Heart right ventricle (tissue), 16 donors: Measurements from ENCODE around the gene PCBP3. TPM values are rescaled to one million over a fixed set of nuclear protein-coding genes. Genes with fewer than 3 reads are reported as not detected.
A peak's percentile ranks its signal among the peaks of the same experiment; 100 is the strongest.

Experiments used
- ATAC-seq, 8 donors: fragments of 200-7000 bp; cut with Tn5 transposase; one replicate each; pipeline ENCODE4 v1.9.1; 2020; ENCODE audit warnings: mild to moderate bottlenecking in 8 of 8, moderate library complexity in 8 of 8, moderate number of reproducible peaks in 1 of 8
- DNase-seq, 2 donors: peaks; one replicate each; pipeline ENCODE4 v3.0.0-alpha.2; 2020
- H3K27ac ChIP-seq, 10 donors: fragments of 200-600 bp; sonication (generic) in 2 of 10; one replicate each; pipeline versions ENCODE4 v1.5.0 to v1.8.0; 2020 to 2022; ENCODE audit warnings: mild to moderate bottlenecking in 3 of 10
- H3K27me3 ChIP-seq, 7 donors: fragments of 200-600 bp; one replicate each; pipeline ENCODE4 v1.8.0; 2021 to 2022; ENCODE audit warnings: mild to moderate bottlenecking in 2 of 7
- H3K36me3 ChIP-seq, 9 donors: fragments of 200-600 bp; sonication (generic) in 1 of 9; one replicate each; pipeline versions ENCODE4 v1.5.0 to v1.8.0; 2020 to 2022; ENCODE audit warnings: mild to moderate bottlenecking in 2 of 9
- H3K4me1 ChIP-seq, 9 donors: fragments of 200-600 bp; sonication (generic) in 1 of 9; one replicate each; pipeline versions ENCODE4 v1.5.0 to v1.8.0; 2020 to 2022; ENCODE audit warnings: mild to moderate bottlenecking in 4 of 9
- H3K4me3 ChIP-seq, 10 donors: fragments of 200-600 bp; sonication (generic) in 2 of 10; one replicate each; pipeline versions ENCODE4 v1.5.0 to v1.8.0; 2020 to 2022; ENCODE audit warnings: mild to moderate bottlenecking in 7 of 10, moderate library complexity in 2 of 10
- H3K9me3 ChIP-seq, 11 donors: fragments of 200-600 bp in 10 of 11; sonication (generic) in 2 of 11; one replicate each; pipeline versions ENCODE4 v1.5.0 to v1.8.0; 2013 to 2022; ENCODE audit warnings: mild to moderate bottlenecking in 2 of 11, control low read depth in 1 of 11, moderate library complexity in 1 of 11
- WGBS, 2 donors: extraction: QIAGEN DNeasy Blood & Tissue Kit; methylation state at CpG; one replicate each; pipeline ENCODE4 v1.1.7; 2013; ENCODE audit warnings: inconsistent platforms in 1 of 2; 5-methylcytosine and 5-hydroxymethylcytosine counted together
- intact Hi-C, 10 donors: fragments of 100-400 bp; cut with DNase I; formaldehyde crosslinking; loops; one replicate each; pipeline versions ENCODE4 v1.11.1 to v1.14.2; 2022
- polyA plus RNA-seq, 2 donors: library from polyadenylated mRNA; stranded (reverse); fragments of 200-250 nt; gene quantifications; one replicate each; pipeline ENCODE4 v1.2.3, GENCODE V29; 2013
- total RNA-seq, 10 donors: library from RNA; stranded (reverse); fragmentation: NEBNext Ultra II Directional in 3 of 10; extraction: Animal tissue kit (Norgen Biotek cat#: 25700) in 3 of 10; gene quantifications; one replicate each; pipeline versions ENCODE4 v1.2.1 to v1.2.4, GENCODE V29; 2021 to 2023
- TF ChIP-seq, protein P1 (sequence below), 9 donors: fragments of 200-600 bp; sonication (generic) in 2 of 9; IDR thresholded peaks; one replicate each; pipeline versions ENCODE4 v1.5.0 to v1.8.0; 2021 to 2022; ENCODE audit warnings: antibody characterized with exemption in 9 of 9, mild to moderate bottlenecking in 5 of 9, moderate library complexity in 1 of 9
- donor health status: Arrhythmogenic right ventricular cardiomyopathy.
- donor health status: ischemic (EF 13 %, LVEDD 7.1; RV severe dilation, severe dysfunction).
- donor health status: healthy with polysubstance abuse.
- donor health status: DM: no; HTN: yes; CAD: no.
- donor health status: DM: no; HTN: no; CAD: no.
- donor health status: ischemic (EF 25% LVEDD 6.9; RV normal size, moderate dysfunction).
- donor health status: ischemic (EF 25% LVEDD 5.7; RV mildly dilated, moderate dysfunction).
- donor health status: healthy.
- donor health status: DM: yes; HTN: yes; CAD: no.
- donor health status: Ischemic cardiomyopathy.
- donor health status: ischemic (EF 35%, LVEDD 5.7; RV mildly dilated, moderate dysfunction).
- donor health status: nonischemic (EF 11% LVEDD 7.7; RV severe dilation, severe dysfunction).
- donor health status: DM: yes; HTN: yes; CAD: no.
- donor health status: PGD.
- donor health status: ischemic (EF 29% LVEDD 5.4; RV normal size, mild dysfunction).
- donor health status: nonischemic (EF 23%, LVEDD 6.1; RV moderate dilation, normal function).

PCBP3 gene
- total and polyA plus RNA-seq, 12 donors, result 0.25 to 11.3 (median 1.2) TPM

DNA sequence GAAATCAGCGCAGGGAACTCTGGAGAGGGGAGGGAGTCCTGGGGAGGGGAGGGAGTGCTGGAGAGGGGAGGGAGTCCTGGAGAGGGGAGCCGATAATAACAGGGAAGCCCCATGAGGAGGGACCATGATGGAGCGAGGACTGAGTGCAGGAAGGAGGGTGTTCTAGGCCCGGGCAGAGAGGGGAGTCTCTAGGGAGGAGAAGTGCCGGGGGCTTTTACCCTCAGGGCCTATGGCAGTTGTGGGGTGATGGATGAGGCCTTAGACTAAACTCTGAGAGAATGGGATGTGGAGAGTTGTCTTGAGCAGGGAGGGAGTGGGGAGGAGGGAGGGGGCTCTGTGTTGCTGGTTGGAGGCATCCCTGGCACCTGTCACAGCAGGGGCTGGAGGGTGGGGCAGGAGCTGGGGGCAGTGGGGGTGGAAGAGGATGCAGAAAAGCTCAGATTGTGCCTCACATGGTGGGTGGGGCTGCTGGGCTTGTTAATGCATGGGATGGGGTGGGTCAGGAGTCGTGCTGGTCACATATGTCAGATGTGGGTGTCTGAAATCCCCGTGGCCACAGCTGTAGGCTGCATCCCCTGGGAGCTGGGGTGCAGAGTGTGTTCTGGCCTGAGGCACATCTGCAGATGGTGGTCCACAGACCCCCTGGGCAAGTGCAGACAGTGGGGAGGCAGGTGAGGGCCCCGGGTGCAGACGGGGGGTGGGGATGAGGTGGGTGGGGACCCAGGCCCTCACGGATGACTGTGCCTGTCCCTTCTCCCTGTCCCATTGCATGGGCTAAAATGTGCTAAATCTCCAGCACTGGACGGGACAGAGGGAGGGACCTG, 249.6 kb downstream of the PCBP3 start:
- TF ChIP-seq, protein P1, sequence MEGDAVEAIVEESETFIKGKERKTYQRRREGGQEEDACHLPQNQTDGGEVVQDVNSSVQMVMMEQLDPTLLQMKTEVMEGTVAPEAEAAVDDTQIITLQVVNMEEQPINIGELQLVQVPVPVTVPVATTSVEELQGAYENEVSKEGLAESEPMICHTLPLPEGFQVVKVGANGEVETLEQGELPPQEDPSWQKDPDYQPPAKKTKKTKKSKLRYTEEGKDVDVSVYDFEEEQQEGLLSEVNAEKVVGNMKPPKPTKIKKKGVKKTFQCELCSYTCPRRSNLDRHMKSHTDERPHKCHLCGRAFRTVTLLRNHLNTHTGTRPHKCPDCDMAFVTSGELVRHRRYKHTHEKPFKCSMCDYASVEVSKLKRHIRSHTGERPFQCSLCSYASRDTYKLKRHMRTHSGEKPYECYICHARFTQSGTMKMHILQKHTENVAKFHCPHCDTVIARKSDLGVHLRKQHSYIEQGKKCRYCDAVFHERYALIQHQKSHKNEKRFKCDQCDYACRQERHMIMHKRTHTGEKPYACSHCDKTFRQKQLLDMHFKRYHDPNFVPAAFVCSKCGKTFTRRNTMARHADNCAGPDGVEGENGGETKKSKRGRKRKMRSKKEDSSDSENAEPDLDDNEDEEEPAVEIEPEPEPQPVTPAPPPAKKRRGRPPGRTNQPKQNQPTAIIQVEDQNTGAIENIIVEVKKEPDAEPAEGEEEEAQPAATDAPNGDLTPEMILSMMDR (IDR thresholded peaks at IDR 0.05), result no peak
- H3K4me1 ChIP-seq, result peaks cover 0 to 38% (median 22%) of the 10 kb centered on the region in 9 donors
- peak overlapping the region in 4 of 10 donors; percentile 35 to 73 (median 48) for H3K27ac ChIP-seq
- WGBS, 2 donors, result 72 to 73% methylated on average over 11 of the region's 11 CpGs
- intact Hi-C loops, result loop anchor here in 1 of 10 donors (10.0 kb wide), 1 partner anchor 168 kb away; no protein-coding TSS in a partner anchor
- H3K27me3 ChIP-seq, result peaks cover 0 to 10% (median 0%) of the 10 kb centered on the region in 7 donors
- no peak overlapping the region for H3K4me3 ChIP-seq
- no peaks in the 10 kb centered on the region for H3K36me3 ChIP-seq
- DNase-seq (no peak), ATAC-seq (peak in 1 of 8 donors; percentile 7)
- no peaks in the 10 kb centered on the region for H3K9me3 ChIP-seq

DNA sequence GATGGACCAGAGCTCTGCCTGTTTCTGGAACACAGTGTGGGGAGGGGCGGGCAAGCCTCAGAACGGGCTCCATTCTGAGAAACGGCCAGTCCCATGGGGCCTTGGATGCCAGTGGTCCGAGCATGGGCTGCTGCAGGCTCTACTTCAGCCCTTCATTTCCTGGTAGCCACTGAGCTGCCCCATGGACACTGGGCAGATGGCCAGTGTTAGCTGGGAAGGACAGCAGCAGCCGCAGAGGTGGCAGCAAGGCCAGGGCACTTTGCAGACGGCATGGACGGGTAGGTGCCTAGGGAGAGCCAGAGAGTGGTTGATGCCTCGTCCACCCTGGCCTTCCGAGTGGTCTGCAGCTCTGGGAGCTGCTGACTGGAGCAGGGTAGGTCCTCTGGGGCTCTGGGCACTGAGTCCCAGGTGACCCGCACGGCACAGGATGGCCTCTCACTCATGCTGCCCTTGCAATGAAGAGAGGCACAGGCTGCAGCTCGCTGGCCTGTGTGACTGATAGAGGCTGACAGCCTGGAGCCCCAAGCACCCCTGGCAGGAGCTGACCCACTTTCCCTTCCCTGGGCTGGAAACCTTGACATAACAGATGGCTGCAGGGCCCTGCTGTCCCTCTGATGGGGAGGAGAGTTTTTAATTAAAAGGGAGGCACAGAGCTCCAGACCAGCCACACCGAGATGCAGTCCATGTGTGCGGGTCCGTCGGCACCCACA, 250.4 kb downstream of the PCBP3 start:
- no peak overlapping the region for H3K4me3 ChIP-seq
- no peaks in the 10 kb centered on the region for H3K36me3 ChIP-seq
- TF ChIP-seq, protein P1 (IDR thresholded peaks at IDR 0.05), result no peak
- H3K4me1 ChIP-seq, result peaks cover 0 to 30% (median 20%) of the 10 kb centered on the region in 9 donors
- intact Hi-C loops, result loop anchor here in 1 of 10 donors (10.0 kb wide), 1 partner anchor 169 kb away; no protein-coding TSS in a partner anchor
- 60 to 62% methylated on average over 16 of the region's 16 CpGs for WGBS, 2 donors
- H3K27me3 ChIP-seq, result peaks cover 0 to 6% (median 0%) of the 10 kb centered on the region in 7 donors
- no peak for DNase-seq
- no peaks in the 10 kb centered on the region for H3K9me3 ChIP-seq
- peak in 7 of 8 donors; percentile 3 to 40 (median 25) for ATAC-seq
- peak overlapping the region in 5 of 10 donors; percentile 35 to 73 (median 43) for H3K27ac ChIP-seq

DNA sequence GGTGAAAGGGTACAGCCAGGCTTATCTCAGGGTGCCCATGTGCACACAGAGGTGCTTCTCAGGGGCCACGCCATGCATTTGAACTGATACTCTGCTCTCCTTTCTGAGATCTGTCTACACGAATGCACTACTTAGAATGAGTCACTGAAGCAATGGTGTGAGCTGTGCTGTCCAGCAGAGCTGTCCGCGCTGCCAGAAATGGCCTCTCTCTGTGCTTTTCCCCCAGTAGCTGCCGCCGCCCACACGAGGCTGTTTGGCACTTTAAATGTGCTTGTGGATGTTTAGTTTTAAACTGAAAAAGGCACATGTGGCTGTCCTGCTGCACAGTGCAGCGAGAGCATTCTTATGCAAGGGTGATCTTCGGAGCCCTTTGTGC, 250.9 kb downstream of the PCBP3 start:
- Histone ChIP-seq H3K4me1 (peaks cover 0 to 30% (median 19%) of the 10 kb centered on the region in 9 donors), H3K36me3 (no peaks in the 10 kb centered on the region), H3K4me3 (no peak overlapping the region), H3K9me3 (no peaks in the 10 kb centered on the region), H3K27me3 (peaks cover 0 to 6% (median 0%) of the 10 kb centered on the region in 7 donors), H3K27ac (peak overlapping the region in 5 of 10 donors; percentile 35 to 73 (median 43))
- 47 to 54% methylated on average over 9 of the region's 9 CpGs for WGBS, 2 donors
- peak; percentile 45 to 46 for DNase-seq
- TF ChIP-seq, protein P1 (IDR thresholded peaks at IDR 0.05), result no peak
- ATAC-seq, result peak; percentile 57 to 79 (median 72)
- intact Hi-C loops, result loop anchor here in 1 of 10 donors (10.0 kb wide), 1 partner anchor 170 kb away; no protein-coding TSS in a partner anchor
